ENCODE measurements around the gene MYO16.
A peak's percentile ranks its signal among the peaks of the same experiment; 100 is the strongest.

Gene MYO16

GRCh38 chr13:108903613-108904012 is 274.2 kb downstream of the MYO16 start:
- DNase-seq = no peak

GRCh38 chr13:108911807-108912206 is 282.4 kb downstream of the MYO16 start:
- no peak for DNase-seq

- DNase-seq = peak; percentile 24
Measured at GRCh38 chr13:108913731-108914130, 284.3 kb downstream of the MYO16 start.

DNA sequence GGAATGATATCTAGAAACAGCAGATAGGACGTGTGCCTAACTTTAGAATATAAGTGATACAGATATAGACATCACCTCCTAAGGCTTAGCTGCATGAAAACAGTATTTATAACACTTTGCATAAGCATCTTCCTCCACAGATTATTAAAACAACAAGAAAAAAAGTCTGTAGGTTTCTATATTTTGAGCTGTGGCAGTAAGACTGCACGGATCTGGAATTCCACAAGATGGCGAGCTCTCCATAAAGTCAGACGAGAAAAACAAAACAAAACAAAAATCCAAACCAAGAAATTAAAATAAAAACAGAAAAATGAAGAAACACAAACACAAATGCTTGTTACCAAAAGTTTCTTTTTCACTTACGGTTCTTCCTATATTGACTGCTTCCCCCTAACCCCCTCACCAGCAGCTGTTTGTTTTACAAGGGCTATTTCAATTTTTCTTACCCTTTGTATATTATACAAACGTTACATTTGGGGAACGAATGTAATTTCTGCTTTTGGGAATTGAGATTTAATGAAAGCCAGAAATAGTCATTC is 285.8 kb downstream of the MYO16 start:
- peak; percentile 64 for DNase-seq

DNA sequence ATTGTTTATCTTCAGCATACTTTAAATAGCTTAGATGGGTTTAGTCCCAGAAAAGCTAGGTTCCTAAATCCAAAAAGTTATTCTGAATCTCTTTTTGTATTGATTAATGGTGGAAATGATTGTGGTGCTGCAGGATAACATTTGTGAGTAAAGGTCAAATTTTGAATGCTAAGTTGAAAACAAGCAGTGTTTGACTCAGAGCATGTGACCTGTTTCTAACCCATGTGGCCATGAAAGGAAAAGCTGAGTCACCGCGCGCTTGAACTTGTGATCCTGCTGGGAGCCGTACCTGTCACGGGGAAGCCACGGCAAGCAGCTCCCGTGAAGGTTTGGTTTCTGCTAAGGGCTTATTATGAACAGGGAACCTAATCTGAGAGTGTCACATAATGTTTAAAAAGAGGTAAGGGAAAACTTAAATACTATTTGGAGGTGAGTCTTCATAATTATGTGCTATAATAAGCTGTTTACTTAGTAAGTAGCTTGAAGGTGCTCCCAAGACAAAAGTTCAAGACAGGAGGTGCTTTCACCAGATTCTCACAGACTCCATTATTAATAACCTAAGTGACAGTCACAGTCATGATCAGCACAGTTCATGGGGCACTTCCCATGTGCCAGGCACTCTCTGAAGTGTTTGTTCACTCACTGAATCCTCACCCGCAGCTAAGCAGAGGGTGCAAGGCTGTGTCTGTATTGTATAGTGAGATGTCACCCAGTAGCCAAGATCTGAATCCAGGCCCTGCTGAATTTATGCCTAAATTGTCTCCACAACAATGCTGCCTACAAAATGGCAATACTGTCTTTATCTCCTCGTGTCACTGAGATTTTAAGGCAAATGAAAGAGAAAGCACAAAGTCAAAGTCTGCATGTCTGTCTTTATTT is 286.5 kb downstream of the MYO16 start:
- DNase-seq = peak; percentile 86

DNA sequence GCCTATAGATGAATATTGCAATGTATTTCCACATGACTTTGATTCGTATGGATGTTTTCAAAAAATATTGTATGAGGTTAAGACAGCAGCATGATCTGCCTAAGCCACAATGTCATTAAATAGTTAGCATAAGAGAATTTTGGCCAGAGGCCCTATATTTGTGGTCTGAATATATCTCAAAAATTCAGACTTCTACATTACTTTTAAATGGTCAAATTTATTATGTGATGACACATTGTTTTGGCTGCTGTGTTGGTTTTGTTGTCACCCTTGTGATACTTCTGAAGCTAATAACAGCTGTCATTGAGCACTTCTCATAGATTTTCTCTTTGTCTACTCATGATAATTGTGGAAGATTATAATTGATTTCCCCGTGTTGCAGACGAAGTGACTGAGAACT is 288.2 kb downstream of the MYO16 start:
- DNase-seq = no peak

DNA sequence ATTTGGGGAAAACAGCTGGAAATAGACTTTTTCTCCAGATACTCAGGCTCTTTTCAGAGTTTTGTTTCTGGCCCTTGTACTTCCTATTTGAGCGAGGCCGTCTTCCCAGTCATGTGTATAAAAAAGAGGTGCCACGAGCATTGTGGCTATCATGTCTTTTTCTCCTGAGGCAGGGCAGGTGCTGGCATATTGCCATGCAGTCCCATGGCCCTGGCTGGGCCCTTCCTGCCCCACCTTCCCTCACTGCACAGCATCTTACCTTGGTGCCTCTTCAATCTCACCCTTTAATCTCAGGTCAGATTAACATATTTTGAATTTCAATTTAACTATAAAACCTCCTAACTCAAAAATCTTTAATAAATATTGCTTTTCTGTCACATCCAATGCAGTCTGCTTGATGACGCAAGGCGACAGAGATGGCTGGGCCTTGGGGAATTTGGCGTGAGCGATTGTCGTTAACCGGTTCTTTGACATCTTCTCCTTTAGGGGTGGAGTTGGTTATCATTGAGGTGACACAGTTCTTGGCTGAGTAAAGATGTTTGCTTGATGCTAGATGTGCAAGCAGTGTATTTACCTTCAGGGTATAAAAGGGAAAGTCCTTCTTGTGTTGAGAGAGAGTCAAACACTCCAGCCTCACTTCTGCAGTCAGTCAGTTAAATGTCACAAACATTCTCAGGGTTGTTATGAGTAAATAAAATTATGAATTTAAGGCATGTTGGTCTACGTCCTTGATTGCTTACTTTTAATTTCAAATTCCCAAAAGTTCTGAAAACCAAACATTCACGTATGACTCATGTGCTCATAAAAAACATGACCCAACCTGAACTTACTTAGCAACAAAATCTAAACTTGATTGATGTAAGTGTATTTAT is 289.9 kb downstream of the MYO16 start:
- DNase-seq = no peak

GRCh38 chr13:108920137-108920536 is 290.7 kb downstream of the MYO16 start:
- DNase-seq = no peak

DNA sequence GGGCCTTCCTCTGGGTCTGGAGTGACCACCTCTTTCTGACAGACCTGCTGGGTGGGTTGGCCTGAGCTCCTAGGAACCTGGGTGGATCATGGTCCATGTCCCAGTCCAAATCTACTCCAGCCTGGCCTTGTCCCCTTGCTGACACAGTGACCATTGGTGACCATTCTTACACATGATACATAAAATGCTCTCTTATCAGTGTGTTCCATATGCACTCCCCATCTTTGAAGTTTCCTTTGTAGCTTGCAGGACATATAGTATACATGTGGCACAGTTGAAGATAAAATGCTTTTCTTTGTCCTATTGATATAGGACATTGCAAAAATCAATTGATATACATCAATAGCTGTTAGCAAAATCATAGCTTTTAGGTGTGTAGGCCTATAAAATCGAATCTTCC is 291.8 kb downstream of the MYO16 start:
- no peak for DNase-seq

DNA sequence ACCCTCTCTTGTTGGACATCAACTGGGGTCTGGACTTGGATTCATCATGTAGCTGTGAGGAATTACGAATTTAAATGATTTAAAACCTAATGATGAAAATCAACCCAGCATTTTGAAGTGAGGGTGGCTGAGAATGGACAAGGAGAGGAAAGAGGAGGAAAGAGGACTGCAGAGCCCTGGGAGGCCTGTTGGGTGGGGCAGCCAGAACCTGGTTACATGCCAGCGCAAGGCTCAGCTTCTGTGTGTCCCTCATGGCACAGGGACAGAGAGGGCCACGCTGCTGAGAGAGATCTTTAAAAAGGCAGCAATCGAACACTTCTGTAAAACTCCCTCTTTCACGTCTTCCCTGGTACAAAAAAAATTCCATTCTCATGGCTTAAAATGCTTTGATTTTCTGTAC is 292.7 kb downstream of the MYO16 start:
- DNase-seq = no peak

- DNase-seq = no peak
Measured at GRCh38 chr13:108923386-108924047, 294.1 kb downstream of the MYO16 start.

DNA sequence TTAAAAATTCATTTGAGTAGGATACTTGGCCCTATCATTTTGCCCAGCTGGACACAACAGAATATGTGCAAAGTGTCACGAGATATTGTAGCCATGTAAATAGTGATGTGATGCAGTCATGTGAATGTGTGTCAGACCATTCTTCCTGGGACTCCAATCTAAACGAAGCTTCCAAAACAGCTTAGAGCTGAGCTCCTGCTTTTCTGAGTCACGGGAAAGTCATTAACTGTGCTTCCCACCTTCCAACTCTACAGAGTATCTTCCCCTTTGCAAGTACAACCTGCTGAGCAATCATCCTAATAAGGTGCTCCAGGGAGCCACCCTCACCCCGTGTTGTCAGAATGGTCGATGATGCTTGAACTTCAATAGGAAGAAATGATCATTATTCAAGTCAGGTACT is 294.7 kb downstream of the MYO16 start:
- no peak for DNase-seq

- DNase-seq = no peak
Measured at GRCh38 chr13:108924541-108924940, 295.1 kb downstream of the MYO16 start.

GRCh38 chr13:108925070-108925469 is 295.7 kb downstream of the MYO16 start:
- DNase-seq = no peak

GRCh38 chr13:108926862-108927261 is 297.5 kb downstream of the MYO16 start:
- no peak for DNase-seq

- DNase-seq = no peak
Measured at GRCh38 chr13:108927615-108928014, 298.2 kb downstream of the MYO16 start.

DNA sequence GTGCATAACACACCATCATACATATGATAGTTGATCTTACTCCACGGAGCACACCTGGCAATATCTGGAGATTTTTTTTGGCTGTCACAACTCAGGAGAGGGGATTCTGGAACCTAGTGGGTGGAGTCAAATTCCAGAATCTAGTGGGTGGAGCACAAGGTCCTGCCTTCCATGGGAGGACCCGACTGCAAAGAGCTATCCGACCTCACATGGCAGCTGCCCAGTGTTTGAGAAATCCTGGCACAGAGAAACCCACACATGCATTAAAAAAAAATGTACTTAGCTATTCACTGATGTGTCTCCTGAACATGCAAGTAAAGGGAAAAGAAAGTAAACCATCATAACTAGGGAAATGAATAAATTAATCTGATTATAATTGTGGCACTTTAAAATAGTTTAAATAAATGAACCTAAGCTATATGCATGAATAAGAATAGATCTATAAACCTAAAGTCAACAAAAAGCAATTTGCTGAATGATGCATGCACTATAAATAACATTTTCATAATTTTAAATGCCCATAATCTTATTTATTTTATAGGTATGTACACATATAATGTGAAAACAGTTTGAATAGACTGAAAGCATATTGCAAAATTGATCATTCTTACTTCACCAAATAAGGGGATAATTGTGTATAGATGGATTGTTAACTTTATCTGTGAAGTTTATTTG is 300.3 kb downstream of the MYO16 start:
- DNase-seq = no peak

GRCh38 chr13:108932196-108932595 is 302.8 kb downstream of the MYO16 start:
- no peak for DNase-seq

DNA sequence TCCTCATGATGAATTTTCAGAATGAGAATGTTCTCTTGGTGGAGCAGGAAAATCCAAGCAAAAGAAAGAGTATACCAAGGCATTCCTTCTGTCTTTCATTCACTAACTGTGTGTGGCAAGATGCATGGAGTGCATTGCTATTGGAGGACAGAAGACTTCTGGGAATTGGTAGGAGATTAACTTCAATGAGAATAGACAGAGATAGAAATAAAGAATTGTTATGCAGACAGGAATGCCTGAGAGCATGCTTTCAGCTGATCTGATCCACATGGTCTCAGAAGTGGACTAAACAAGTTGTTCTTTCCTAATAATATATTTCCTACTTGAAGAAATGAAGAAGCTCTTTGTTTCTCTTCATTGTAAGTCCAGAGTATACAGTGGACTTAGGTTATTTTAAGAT is 303.6 kb downstream of the MYO16 start:
- no peak for DNase-seq

DNA sequence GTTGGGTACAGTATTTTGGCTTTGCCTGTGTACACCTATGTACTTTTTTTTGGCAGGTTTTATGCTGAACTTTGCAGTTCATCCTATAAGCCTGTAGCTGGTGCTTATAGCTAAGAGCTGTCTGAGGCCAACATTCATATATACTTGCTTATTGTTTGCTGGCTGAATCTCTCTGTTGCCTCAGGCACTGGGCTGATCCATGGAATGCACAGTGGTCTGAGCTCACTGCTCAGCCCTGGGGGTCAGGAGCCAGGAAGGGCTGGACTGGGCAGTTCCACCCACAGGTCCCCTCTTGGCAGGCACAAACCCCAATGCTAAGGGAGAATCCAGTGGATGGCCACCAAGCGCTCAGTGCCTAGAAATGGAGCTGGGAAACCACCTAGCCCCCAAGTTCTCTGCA is 308.7 kb downstream of the MYO16 start:
- no peak for DNase-seq

DNA sequence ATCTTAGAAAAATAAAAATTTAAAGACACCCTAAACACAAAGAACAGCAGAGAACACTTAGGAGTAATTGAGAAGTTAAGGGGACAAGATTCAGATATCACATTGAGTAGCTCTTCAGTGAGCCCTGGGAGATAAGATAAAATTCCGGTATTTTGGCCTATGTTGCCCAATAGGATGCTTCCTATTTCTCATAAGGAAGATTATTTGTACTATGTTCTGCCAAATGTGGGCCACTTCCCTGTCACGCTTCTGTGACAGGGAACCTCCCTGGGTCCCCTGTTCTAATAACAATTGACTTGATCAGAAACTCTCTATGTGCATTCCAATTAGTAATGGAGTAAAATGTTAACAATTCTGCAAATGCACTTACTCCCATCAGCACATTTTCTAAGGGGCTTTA is 310.7 kb downstream of the MYO16 start:
- DNase-seq = no peak

DNA sequence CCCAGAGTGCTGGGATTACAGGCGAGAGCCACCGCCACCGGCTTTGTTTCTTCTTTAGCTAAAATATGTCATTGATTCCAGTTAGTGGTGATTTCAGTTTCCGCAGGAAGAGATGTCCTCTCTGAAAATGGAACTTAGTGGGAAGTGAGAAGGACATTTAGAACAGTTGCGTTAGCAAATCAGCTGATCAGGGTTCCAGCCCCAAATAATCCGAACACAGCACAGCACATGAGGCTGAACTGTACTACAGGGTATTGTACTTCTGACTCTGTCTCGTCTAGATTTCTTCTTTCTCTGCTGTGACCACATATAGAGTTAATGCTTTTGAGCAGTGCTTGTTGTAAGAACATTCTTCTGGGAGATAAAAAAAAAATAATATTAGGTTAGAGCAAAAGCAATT is 314.4 kb downstream of the MYO16 start:
- no peak for DNase-seq

DNA sequence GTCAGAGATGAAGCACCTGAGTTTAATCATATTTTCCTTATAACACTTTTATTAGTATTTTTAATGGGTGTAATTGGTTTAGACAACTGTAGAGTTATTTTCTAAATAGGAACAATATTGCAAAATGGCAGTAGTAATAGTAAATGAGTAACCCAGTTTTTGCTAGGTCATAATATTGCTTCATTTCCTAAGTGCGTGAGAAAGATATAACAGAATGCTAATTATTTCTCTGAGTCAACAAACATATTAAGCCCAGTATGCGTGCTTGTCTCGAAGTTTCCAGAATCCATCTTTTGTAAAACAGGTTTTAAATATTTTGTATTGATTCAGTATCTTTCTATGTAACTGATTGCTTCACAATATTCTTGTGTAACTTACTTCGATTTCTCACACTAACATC is 315.3 kb downstream of the MYO16 start:
- DNase-seq = peak; percentile 5
